ENCODE data around the gene PRDX3.

PRDX3 gene

GRCh38 chr10:119118231-119118630, 60.4 kb downstream of the PRDX3 start:
- no peak for TF ChIP-seq CTCF (conservative IDR thresholded peaks at IDR 0.05)
- H3K27ac ChIP-seq = no peak overlapping the region

Measured in VCaP (cell line).